ENCODE measurements around the gene EMP2.
A peak's percentile ranks its signal among the peaks of the same experiment; 100 is the strongest.
"Not testable (repeated sequence)": the region's sequence is repeated elsewhere in the genome, so short reads cannot be mapped to it uniquely, and the experiment has no call there.

Gene EMP2

DNA sequence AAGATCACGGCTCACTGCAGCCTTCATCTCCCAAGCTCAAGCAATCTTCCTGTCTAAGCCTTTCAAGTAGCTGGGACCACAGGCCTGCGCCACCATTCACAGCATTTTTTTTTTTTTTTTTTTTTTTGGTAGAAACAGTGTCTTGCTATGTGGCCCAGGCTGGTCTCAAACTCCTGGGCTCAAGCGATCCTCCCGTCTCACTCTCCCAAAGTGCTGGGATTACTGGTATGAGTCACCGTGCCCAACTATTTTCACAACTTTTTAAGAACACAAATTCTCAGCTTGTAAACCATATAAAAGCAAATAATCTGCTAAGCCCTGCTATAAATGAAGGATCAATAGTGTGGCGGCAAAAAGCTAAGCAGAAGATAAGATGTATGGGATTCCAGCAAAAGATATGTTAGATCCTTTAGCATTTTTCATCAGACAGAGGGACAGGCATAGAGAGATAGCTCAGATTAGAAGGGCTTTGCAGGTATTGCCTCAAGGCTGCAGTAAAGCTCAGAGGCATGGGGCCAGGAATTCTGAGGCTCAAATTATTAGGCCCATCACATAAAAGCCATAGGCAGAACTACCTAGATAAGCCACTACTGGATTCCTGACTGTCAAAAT, 55.1 kb downstream of the EMP2 start:
- DNase-seq (ENCODE audit: insufficient read length, low spot score), result no peak
- FAIRE-seq, result no peak

DNA sequence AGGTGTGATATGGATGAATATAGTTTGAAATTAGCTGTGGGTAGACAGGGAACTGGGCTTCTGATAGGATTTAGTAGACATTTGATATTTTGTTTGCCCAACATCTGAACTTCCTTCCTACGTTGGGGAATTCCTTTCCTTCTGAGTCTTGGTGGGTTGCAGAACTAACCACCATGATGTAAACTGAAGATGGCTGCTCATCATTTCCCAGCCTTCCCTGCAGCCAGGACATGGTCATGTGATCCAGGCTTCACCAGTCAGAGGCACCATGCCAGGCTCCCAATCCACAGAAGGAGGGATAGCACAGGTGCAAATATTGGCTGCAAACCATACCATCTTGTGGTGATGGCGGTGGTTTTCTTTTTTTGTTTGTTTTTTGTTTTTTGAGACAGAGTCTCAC, 57.4 kb downstream of the EMP2 start:
- FAIRE-seq (no peak), DNase-seq (ENCODE audit: insufficient read length, low spot score) (no peak)

DNA sequence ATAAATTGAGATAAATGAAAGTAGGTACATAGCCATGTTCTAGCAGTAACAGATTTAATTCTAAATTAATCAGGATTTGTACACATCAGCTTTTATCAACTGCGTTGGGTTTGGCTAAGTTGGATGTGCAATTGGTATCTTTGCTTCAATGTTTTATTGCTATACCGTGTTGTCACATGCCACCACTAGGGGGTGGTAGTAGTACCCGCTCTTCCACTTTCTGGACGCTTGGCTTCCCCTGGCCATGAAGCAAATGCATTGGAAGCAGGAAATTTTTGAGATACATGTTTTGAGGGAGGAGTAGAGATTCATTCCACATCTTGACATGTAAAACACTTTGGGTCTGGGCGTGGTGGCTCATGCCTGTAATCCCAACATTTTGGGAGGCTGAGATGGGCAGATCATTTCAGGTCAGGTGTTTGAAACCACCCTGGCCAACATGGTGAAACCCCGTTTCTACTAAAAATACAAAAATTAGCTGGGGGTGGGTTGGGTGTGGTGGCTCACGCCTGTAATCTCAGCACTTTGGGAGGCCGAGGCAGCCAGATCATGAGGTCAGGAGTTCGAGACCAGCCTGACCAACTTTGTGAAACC, 58.6 kb downstream of the EMP2 start:
- peak; percentile 63 for DNase-seq (ENCODE audit: insufficient read length, low spot score)

DNA sequence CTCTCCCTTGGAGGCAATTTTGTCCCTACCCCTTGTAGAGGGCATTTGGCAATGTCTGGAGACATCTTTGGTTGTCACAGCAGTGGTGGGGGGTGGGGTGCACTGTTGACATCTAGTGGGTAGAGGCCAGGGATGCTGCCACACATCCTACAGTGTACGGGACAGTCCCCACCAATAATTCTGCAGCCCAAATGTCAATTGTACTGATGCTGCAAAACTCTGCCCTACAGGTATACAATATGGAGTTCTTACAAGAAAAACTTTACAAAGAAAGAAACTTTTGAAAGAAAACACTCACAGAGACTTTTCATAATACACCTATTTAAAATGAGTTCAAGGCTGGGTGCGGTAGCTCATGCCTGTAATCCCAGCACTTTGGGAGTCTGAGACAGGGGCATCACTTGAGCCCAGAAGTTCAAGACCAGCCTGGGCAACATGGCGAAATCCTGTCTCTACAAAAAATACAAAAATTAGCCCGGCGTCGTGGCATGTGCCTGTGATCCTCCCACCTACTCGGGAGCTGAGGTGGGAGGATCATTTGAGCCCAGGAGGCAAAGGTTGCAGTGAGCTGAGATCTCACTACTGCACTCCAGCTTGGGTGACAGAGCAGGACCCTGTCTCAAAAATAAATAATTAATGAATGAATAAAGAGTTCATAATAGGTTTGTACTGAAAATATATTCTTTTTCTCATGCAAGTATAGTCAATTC, 59.4 kb downstream of the EMP2 start:
- no peak for FAIRE-seq
- DNase-seq (ENCODE audit: insufficient read length, low spot score), result no peak

More for the DNA sequence above, 58.6 kb downstream of the EMP2 start:
- FAIRE-seq, result no peak

DNA sequence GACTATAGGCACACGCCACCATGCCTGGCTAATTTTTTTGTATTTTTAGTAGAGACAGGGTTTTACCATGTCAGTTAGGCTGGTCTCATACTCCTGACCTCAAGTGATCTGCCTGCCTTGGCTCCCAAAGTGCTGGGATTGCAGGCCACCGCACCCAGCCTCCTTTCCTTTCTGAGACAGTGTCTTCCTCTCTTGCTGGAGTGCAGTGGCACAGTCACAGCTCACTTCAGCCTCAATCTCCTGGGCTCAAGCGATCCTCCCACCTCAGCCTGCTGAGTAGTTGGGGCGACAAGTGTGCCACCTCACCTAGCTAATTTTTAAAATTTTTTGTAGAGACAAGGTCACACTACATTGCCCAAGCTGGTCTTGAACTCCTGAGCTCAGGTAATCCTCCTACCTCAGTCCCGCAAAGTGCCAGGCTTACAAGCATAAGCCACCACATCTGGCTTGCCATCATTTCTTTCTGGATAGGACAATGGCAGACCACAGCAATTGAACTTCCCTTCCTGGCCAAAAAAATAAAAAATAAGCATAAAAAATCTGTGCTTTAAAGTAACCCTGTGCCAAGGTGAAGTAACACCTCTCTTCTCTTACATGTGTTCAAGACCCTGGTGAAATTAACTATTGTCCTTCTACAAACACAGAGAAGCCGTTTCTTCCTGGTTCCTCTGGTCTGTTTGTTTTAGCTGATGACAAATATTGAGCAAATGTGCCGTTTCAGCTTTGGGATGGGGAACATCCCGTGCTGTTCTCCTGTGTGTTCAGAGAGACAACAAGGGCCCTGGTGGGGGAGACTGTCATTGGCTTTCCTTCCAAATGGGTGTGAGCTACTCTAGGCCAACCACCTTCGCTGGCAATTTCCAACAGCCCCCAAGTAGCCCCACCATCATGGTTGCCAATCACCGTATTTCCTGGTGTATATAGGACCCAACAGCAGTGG, 60.2 kb downstream of the EMP2 start:
- DNase-seq (ENCODE audit: insufficient read length, low spot score) (no peak), FAIRE-seq (no peak)

DNA sequence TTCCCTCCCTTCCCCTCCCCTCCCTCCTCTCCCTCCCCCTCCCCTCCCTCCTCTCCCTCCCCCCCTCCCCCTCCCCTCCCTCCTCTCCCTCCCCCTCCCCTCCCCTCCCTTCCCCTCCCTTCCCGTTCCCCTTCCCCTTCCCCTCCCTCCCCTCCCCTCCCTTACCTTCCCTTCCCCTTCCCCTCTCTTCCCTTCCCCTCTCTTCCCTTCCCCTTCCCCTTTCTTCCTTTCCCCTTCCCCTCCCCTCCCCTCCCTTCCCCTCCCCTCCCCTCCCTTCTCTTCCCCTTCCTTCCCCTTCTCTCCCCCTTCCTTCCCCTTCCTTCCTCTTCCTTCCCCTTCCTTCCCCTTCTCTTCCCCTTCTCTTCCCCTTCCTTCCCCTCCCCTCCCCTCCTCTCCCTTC, 61.1 kb downstream of the EMP2 start:
- no peak for FAIRE-seq
- no peak for DNase-seq (ENCODE audit: insufficient read length, low spot score)

DNA sequence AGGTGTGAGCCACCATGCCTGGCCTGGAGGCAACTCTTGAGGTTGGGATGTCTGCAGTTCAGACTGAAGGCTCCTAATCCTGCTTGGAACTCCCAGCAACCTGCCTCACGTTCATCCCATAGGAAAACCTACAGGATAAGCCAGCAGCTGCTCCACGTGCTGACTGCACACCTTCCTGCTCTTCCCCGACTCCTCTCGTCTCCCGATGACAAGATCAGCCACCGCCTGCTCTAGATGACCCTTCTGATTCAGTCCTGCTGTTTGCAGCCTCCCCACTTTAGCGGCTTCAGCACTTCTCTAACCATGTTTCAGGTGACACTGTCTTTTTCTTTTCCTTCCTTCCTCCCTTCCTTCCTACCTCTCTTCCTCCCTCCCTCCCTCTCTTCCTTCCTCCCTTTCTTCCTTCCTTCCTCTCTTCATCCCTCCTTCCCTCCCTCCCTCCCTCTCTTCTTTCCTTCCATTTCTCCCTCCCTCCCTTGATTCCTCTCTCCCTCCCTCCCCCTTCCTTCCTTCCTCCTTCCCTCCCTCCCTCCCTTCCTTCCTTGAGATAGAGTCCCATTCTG, 61.8 kb downstream of the EMP2 start:
- FAIRE-seq (no peak), DNase-seq (ENCODE audit: insufficient read length, low spot score) (no peak)

DNA sequence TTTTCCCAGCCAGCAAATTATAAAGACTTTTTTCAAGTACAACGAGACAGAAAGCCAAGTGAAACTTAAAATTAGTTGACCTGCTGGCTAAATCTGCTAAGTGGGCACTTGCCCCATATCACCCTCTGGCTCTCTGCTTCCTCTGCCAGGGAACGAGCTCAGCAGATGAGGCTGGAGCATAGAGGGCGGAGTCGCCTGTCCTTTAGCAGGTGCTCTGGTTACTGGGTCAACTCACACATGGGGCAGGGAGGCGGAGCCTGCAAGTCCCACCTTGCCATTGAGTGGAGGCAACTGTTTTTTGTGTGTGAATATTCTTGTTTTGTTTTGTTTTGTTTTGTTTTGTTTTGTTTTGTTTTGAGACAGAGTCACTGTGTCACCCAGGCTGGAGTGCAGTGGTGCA, 62.5 kb downstream of the EMP2 start:
- DNase-seq (ENCODE audit: insufficient read length, low spot score) (no peak), FAIRE-seq (no peak)

DNA sequence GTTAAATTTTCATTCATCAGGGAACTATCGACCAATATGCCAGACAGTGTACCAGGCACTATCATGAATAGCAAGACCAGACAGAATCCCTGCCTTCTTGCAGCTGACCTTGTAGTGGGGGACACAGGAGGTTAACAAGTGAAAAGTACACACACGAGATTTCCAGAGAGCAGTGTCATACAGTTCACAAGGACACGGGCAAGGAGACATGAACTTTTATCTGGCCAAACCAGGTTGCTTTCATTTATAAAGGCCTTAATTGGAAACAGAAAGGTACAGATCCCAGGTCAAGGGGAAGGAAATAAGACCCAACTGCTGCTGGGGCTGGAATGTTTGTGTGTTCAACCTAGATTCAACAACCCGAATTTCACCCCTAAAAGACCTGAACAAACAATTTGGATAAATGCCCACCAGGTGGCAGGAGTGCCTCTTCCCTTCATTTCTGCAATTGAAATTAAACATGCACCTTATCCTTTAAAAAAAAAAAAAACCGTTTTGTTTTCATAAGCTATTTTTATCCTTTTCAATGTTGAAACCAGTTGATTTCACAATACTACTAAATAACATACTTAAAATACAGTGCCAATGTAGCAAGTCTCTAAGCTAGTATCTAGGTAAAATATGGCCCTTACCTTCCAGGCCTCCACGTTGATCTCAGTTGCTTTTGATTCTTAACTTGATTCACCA, 65.9 kb downstream of the EMP2 start:
- no peak for FAIRE-seq
- DNase-seq (ENCODE audit: insufficient read length, low spot score), result peak; percentile 45

DNA sequence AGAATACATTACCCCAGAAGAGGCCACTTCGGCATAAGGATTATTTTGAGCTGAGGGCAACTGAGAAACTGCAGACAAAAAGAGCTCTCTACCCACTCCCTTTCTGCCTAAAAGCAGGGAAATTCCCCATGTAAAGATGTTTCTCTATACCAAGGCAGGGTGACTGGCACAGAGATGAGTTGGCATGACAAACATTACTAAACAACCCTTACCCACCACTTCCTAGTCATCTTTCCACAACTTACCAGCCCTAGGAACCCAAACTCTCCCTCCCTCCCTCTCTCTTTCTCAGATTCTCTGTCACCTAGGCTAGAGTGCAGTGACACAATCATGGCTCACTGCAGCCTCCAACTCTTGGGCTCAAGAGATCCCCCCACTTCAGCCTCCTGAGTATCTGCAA, 68.6 kb downstream of the EMP2 start:
- DNase-seq (ENCODE audit: insufficient read length, low spot score) (no peak), FAIRE-seq (no peak)

DNA sequence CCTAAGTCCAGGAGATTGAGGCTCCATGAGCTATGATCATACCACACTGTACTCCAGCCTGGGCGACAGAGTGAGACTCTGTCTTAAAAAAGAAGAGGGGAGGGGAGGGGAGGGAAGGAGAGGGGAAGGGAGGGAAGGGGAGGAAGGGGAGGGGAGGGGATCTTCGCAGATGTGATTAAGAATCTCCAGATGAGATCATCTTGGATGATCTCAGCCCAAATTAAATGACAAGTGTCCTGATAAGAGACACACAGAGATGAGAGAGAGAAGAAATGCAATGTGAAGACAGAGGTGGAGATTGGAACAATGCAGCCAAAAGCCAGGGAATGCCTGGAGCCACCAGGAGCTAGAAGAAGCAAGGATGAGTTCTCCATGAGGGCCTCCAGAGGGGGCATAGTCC, 70.1 kb downstream of the EMP2 start:
- FAIRE-seq (no peak), DNase-seq (ENCODE audit: insufficient read length, low spot score) (no peak)

DNA sequence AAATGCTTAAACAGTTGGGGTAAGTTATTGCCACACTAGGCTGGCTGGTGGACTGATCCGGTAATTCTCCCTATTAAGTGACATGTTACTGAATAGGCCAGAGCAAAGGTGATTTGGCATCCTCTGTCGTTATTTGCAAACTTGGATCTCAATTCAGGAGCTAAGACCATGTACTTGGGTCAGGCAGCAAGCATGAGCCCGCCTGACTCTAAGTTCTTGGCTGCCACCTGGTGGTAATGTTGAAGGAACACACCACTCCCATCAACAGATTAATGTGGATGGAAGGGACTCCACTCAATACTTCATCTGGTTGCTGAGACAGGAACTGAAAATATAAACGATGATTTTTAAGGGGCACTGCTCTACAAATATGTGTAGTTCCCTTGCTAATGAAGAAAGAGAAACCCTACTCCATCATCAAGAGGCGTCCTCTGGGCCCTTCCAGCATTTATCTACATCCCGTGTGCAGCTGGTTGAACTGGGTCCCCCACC, 70.8 kb downstream of the EMP2 start:
- DNase-seq (ENCODE audit: insufficient read length, low spot score) (peak; percentile 84), FAIRE-seq (peak; percentile 74)

DNA sequence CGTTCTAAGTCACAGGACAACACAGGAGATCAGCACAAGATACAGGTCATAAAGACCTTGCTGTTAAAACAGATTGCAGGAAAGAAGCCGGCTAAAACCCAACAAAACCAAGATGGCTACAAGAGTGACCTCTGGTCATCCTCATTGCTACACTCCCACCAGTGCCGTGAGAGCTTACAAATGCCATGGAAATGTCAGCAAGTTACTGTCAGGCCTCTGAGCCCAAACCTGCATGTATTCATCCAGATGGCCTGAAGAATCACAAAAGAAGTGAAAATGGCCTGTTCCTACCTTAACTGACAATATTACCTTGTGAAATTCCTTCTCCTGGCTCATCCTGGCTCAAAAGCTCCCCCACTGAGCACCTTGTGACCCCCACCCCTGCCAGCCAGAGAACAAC, 75.1 kb downstream of the EMP2 start:
- FAIRE-seq, result not testable (repeated sequence)

DNA sequence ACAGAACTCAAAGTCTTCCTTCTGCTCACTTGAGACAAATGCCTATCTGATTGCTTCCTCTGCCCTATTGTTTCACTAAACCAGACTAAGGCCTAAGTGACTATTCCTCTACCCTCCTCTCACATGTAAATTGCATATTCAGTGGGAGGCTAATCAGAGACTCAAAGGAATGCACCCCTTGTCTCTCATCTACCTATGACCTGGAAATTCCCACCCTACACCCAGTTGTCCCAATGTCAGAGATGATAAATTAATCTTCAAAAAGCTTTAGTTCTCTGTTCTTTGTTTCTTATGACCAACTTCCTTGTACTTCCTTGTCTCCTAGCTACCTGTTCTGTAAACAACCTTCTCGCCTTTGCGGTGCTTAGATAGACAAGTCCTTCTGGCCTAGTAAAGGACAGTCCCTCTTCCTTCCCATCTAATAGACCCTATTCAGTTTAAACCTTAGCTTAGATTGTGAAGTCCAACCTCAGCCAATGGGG, 76.0 kb downstream of the EMP2 start:
- no peak for DNase-seq (ENCODE audit: insufficient read length, low spot score)
- no peak for FAIRE-seq

More for the DNA sequence above, 75.1 kb downstream of the EMP2 start:
- DNase-seq (ENCODE audit: insufficient read length, low spot score), result not testable (repeated sequence)

DNA sequence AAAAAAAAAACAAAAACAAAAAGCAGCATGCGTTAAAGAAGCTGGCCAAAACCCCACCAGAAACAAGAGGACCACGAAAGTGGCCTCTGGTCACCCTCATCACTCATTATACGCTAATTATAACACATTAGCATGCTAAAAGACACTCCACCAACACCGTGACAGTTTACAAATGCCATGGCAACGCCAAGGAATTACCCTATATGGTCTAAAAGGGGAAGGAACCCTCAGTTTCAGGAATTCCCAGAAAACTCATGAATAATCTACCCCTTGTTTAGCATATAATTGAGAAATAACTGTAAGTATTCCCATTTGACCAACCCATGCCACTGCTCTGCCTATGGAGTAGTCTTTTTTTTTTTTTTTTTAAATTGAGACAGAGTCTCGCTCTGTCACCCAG, 77.6 kb downstream of the EMP2 start:
- DNase-seq (ENCODE audit: insufficient read length, low spot score) (no peak), FAIRE-seq (no peak)

DNA sequence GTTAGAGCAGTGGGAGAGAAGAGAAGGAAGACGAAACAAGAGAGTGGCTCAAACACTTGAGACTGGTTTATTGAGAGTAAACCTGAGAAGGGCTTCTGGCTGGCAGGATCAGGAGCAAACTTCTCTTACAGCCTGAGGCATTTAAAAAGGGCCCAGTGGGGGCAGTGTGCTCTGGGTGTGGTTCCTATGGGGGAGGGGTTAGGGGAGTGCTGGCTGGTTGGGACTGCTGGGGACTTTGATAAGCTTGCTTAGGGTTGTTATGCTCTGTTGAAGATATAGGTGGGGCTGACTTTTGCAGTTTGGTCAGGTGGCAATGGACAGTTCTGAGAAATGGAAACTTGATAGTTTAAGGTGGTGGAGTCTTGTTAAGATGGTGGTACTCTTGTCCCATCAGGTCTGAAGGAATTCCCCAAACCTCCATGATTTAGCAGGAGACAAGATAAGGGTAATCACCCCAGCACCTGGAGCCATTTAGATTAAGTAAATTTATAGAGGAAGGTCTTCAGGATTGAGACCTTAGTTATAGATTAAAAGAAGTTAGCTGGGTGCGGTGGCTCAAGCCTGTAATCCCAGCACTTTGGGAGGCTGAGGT, 79.3 kb downstream of the EMP2 start:
- FAIRE-seq, result no peak
- no peak for DNase-seq (ENCODE audit: insufficient read length, low spot score)

DNA sequence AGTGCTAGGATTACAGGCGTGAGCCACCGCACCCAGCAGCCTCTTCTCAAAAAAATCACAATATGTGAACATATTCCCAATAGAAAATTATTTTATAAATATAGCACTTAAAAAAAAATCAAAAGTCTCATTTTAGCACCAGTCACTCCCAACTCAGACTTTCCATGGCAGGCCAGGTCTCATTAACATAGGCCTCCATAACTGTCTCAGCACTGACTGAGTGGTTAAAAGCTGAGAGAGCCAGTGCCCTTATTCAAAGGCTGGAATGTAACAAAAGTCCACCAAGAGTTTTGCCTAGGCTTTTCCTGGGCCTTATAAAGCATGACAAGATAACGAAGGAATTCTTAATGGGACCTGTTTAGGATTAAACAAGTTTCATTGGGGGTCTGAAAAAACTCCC, 79.8 kb downstream of the EMP2 start:
- FAIRE-seq (no peak), DNase-seq (ENCODE audit: insufficient read length, low spot score) (no peak)

DNA sequence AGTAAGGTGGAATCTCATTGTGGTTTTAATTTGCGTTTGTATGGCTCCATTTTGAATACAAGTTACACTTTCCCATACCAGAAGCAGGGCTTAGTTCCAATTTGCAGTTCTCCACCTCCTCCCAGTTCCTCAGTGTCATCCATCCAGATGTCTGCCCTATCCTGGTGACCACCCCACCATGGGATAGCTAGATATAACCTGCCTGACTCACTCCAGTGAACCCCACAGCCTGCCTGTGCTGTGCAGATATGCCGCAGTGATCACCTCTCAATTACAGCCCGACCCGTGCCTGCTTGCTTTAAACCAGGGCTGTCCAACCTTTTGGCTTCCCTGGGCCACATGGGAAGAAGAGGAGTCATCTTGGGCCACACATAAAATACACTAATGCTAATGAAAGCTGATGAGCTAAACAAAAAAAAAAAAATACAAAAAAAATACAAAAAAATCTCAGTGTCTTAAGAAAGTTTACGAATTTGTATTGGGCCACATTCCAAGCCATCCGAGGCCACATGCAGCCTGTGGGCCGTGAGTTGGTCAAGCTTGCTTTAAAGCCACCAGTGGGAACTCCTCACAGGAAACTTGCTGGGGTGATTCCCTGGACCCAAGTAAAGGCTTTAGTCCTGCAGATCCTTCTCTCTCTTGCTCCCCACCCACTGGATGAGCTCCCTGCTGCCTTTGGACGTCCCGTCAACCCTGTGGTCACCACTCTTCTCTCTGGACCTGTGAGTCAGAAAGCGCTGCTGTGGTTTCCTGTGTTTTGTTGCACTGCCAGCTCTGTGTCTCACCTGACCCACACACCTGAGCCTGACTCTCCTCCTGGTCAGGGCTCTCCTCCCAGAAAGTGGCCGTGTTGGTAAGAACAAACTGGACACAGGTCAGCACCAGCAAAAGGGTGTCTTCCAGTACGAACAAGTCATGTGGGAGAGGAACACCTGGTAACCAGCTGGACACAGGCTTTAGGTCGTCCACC, 83.0 kb downstream of the EMP2 start:
- no peak for FAIRE-seq

DNA sequence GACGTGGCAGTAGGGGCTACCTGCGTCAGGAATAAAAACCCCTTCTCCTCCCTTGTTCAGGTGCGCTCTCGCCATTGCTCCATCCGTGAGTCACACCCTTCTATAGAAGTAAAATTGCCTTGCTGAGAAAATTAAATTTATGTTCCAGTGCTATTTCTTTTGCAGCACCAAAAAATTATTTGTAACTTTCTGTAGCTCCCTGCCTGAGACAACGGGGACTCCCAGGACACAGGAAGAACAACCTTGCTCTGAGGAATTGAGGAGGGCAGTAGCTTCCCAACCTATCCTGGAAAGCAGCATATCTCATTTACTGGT, 85.4 kb downstream of the EMP2 start:
- FAIRE-seq, result no peak
- no peak for DNase-seq (ENCODE audit: insufficient read length, low spot score)

More for the DNA sequence above, 83.0 kb downstream of the EMP2 start:
- no peak for DNase-seq (ENCODE audit: insufficient read length, low spot score)
